HuH-7 (cell line): ENCODE measurements around the gene GPR162.
"Not testable (repeated sequence)": the region's sequence is repeated elsewhere in the genome, so short reads cannot be mapped to it uniquely, and the experiment has no call there.

Experiments
- DNase-seq: peaks from one replicate; pipeline ENCODE4 v3.0.0; 2011; ENCODE audit warnings: low spot score

Gene GPR162

GRCh38 chr12:6854036-6854435 is 32.4 kb downstream of the GPR162 start:
- no peak for DNase-seq

- DNase-seq = no peak
Observed at GRCh38 chr12:6855322-6855721, 33.7 kb downstream of the GPR162 start.

GRCh38 chr12:6858799-6859198 is 37.2 kb downstream of the GPR162 start:
- no peak for DNase-seq

- no peak for DNase-seq
Observed at GRCh38 chr12:6860116-6860515, 38.5 kb downstream of the GPR162 start.

GRCh38 chr12:6860942-6861341 is 39.3 kb downstream of the GPR162 start:
- no peak for DNase-seq

GRCh38 chr12:6861391-6861790 is 39.8 kb downstream of the GPR162 start:
- no peak for DNase-seq

- DNase-seq = no peak
Observed at GRCh38 chr12:6863033-6863432, 41.4 kb downstream of the GPR162 start.

- no peak for DNase-seq
Observed at GRCh38 chr12:6863586-6864321, 42.1 kb downstream of the GPR162 start.

GRCh38 chr12:6865307-6865706 is 43.7 kb downstream of the GPR162 start:
- DNase-seq = not testable (repeated sequence)

GRCh38 chr12:6866163-6866919 is 44.7 kb downstream of the GPR162 start:
- DNase-seq = no peak

- DNase-seq = no peak
Observed at GRCh38 chr12:6866920-6867412, 45.3 kb downstream of the GPR162 start.

- peak; percentile 75 for DNase-seq
Observed at GRCh38 chr12:6867413-6868210, 46.0 kb downstream of the GPR162 start, which contains the start of gene TPI1. Gene TPI1 (plus strand): TSS chr12:6867531. CDS start chr12:6867567, 36 bp downstream.

GRCh38 chr12:6868211-6869048 is 46.8 kb downstream of the GPR162 start:
- no peak for DNase-seq

- DNase-seq = peak; percentile 85
Observed at GRCh38 chr12:6869049-6870021, 47.7 kb downstream of the GPR162 start.

GRCh38 chr12:6870304-6870703 is 48.7 kb downstream of the GPR162 start:
- DNase-seq = not testable (repeated sequence)

GRCh38 chr12:6871052-6871957 is 49.7 kb downstream of the GPR162 start:
- DNase-seq = peak; percentile 53

GRCh38 chr12:6872073-6873048 is 50.7 kb downstream of the GPR162 start:
- DNase-seq = peak; percentile 87
